ENCODE data around the gene FOXD2. TPM values are rescaled to one million over a fixed set of nuclear protein-coding genes. Genes with fewer than 3 reads are reported as not detected.

The FOXD2 gene
- total and polyA plus RNA-seq, 2 of the 4 experiments (the other 2 are of a cell fraction), result under 0.01 to 0.03 TPM

- Histone ChIP-seq H3K4ac (ENCODE audit: low read depth, low read length) (no peak overlapping the region), H2AK9ac (replicated peaks; ENCODE audit: low read depth, low read length, poor library complexity) (no peak overlapping the region), H3K4me3 (ENCODE audit: insufficient read depth, low read depth, low read length) (no peak overlapping the region), H4K20me1 (ENCODE audit: insufficient read depth, low read length) (peaks cover 2% of the 10 kb centered on the region; the same call in 1 of the 2 replicates), H3K9me3 (ENCODE audit: control insufficient read depth, insufficient read depth, low read length) (no peaks in the 10 kb centered on the region), H2AFZ (replicated peaks; ENCODE audit: low read length, poor library complexity) (no peak overlapping the region), H4K5ac (ENCODE audit: low read depth, low read length) (no peak overlapping the region), H3K23ac (ENCODE audit: low read depth, low read length) (no peak overlapping the region), H2AK5ac (ENCODE audit: low read depth, low read length) (no peak overlapping the region), H2BK5ac (ENCODE audit: low read depth, low read length, poor library complexity, severe bottlenecking) (no peak overlapping the region), H2BK15ac (ENCODE audit: low read depth, low read length) (no peak overlapping the region), H4K8ac (ENCODE audit: low read depth in 2 of 2, low read length in 2 of 2) (no peak overlapping the region), H3K56ac (ENCODE audit: extremely low read depth, insufficient read depth, low read length) (no peak overlapping the region), H3K27ac (ENCODE audit: insufficient read depth, low read length) (no peak overlapping the region), H3K4me2 (ENCODE audit: low read depth, low read length) (no peak overlapping the region), H4K91ac (ENCODE audit: insufficient read depth, low read depth, low read length) (no peak overlapping the region), H3K27me3 (ENCODE audit: control insufficient read depth, insufficient read depth, low read length) (peaks cover 48% of the 10 kb centered on the region), H2BK120ac (ENCODE audit: low read depth, low read length) (no peak overlapping the region), H3K9me1 (ENCODE audit: insufficient read depth, low read length) (no peaks in the 10 kb centered on the region), H3K9ac (ENCODE audit: low read depth, low read length) (no peak overlapping the region), H3K4me1 (ENCODE audit: control insufficient read depth, insufficient read depth, low read length) (no peaks in the 10 kb centered on the region), H3K14ac (replicated peaks; ENCODE audit: low read depth, low read length) (no peak overlapping the region), H3K18ac (ENCODE audit: low read depth, low read length) (no peak overlapping the region), H3K79me1 (ENCODE audit: low read depth in 1 of 2, low read length in 2 of 2) (no peaks in the 10 kb centered on the region), H3K36me3 (ENCODE audit: control insufficient read depth, insufficient read depth, low read length) (no peaks in the 10 kb centered on the region), H2BK20ac (ENCODE audit: low read depth, low read length) (no peak overlapping the region)
- BruUV-seq (replicated peaks), result no TSS peak
- no peak for DNase-seq
- in situ Hi-C loops (cut with MboI; ENCODE audit: low sequenced_read_pairs) (no loop called here), dilution Hi-C loops (cut with HindIII; ENCODE audit: low sequenced_read_pairs, unreplicated experiment) (no loop called here), intact Hi-C loops (cut with micrococcal nuclease) (no loop called here)
- POLR2A ChIA-PET (ENCODE audit: unreplicated experiment), result no interaction called here
- CTCF ChIA-PET, result interaction anchor here (1.3 kb wide), 1 partner anchor 29 kb away, joined by 6 read pairs; no protein-coding TSS in a partner anchor
- no CpG with 5 or more reads among the region's 2 CpGs for WGBS, 2 experiments (ENCODE audit: extremely low coverage in 2 of 2, insufficient read length in 1 of 2)
- TF ChIP-seq NFE2L2 (IDR thresholded peaks at IDR 0.05; ENCODE audit: low read depth, low read length), result no peak
- TF ChIP-seq FOS (IDR thresholded peaks at IDR 0.05; ENCODE audit: low read depth, low read length), result no peak
- no peak for TF ChIP-seq CHD1 (IDR thresholded peaks at IDR 0.05; ENCODE audit: low read depth, low read length)
- TF ChIP-seq ELK1 (IDR thresholded peaks at IDR 0.05; ENCODE audit: borderline replicate concordance, low read depth, low read length), result no peak
- TF ChIP-seq BHLHE40 (IDR thresholded peaks at IDR 0.05; ENCODE audit: low read depth, low read length), result no peak
- TF ChIP-seq, protein P1, sequence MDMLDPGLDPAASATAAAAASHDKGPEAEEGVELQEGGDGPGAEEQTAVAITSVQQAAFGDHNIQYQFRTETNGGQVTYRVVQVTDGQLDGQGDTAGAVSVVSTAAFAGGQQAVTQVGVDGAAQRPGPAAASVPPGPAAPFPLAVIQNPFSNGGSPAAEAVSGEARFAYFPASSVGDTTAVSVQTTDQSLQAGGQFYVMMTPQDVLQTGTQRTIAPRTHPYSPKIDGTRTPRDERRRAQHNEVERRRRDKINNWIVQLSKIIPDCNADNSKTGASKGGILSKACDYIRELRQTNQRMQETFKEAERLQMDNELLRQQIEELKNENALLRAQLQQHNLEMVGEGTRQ (IDR thresholded peaks at IDR 0.05; ENCODE audit: low read depth, low read length), result no peak
- TF ChIP-seq MAZ (IDR thresholded peaks at IDR 0.05; ENCODE audit: borderline replicate concordance, low read depth, low read length), result no peak
- no peak for ATAC-seq (ENCODE audit: low read depth)
Observed at GRCh38 chr1:47418122-47418521, 19.7 kb upstream of the FOXD2 start.

All from IMR-90 (cell line).